ENCODE data around the gene PHOX2A.

GRCh38 chr11:72203163-72203562 is 40.8 kb downstream of the PHOX2A start:
- TF ChIP-seq PATZ1 (CRISPR knock-in tag; IDR thresholded peaks at IDR 0.05; ENCODE audit: borderline replicate concordance) (no peak), RARB (CRISPR knock-in tag; IDR thresholded peaks at IDR 0.05) (no peak), ZNF8 (CRISPR knock-in tag; IDR thresholded peaks at IDR 0.05) (no peak), ZFP30 (CRISPR knock-in tag; IDR thresholded peaks at IDR 0.05) (no peak), GLIS3 (CRISPR knock-in tag; IDR thresholded peaks at IDR 0.05) (no peak)

All from SK-N-SH treated with all-trans-retinoic acid at 6 μM for 48 hours (cell line).